Measurements from ENCODE around the gene SMARCB1.

SMARCB1 gene

GRCh38 chr22:23825246-23825905 lies 38.6 kb downstream of the SMARCB1 start:
- Histone ChIP-seq H3K4me3 (ENCODE audit: low read length in 2 of 2) (no peak overlapping the region), H2AFZ (ENCODE audit: low read length) (no peak overlapping the region), H2BK15ac (ENCODE audit: low read length) (no peak overlapping the region), H3K79me1 (ENCODE audit: low read depth, low read length) (peaks cover 5% of the 10 kb centered on the region), H3K4me2 (ENCODE audit: insufficient read depth, low read length, poor library complexity, severe bottlenecking) (no peak overlapping the region), H3K27ac (replicated peaks; ENCODE audit: low read length) (peak overlapping the region; percentile 47), H3K4ac (ENCODE audit: low read length) (no peak overlapping the region), H3K9me3 (replicated peaks in 1 of 2; ENCODE audit: control insufficient read depth in 2 of 2, insufficient read depth in 1 of 2, low read depth in 1 of 2, low read length in 2 of 2) (peaks cover 0 to 2% of the 10 kb centered on the region in 2 donors), H3K14ac (ENCODE audit: low read length) (no peak overlapping the region), H3K23ac (ENCODE audit: low read depth, low read length, poor library complexity) (peak overlapping the region; percentile 68), H2BK12ac (ENCODE audit: low read length) (no peak overlapping the region), H4K91ac (ENCODE audit: low read depth, low read length, poor library complexity) (no peak overlapping the region), H2BK5ac (ENCODE audit: low read length) (peak overlapping the region; percentile 94), H4K8ac (ENCODE audit: low read depth, low read length) (no peak overlapping the region), H3K27me3 (ENCODE audit: control insufficient read depth in 3 of 3, insufficient read depth in 3 of 3, low read depth in 1 of 3, low read length in 3 of 3) (no peaks in the 10 kb centered on the region), H2BK120ac (ENCODE audit: low read depth, low read length) (no peak overlapping the region), H2AK5ac (ENCODE audit: low read depth, low read length) (no peak overlapping the region), H3K9ac (ENCODE audit: low read depth, low read length, poor library complexity) (no peak overlapping the region), H3K36me3 (replicated peaks in 1 of 2; ENCODE audit: control insufficient read depth in 2 of 2, insufficient read depth in 2 of 2, low read length in 2 of 2) (peaks cover 69 to 97% of the 10 kb centered on the region in 2 donors), H3K18ac (ENCODE audit: low read length) (peak overlapping the region; percentile 67), H3K4me1 (ENCODE audit: control insufficient read depth in 2 of 2, insufficient read depth in 1 of 2, low read depth in 1 of 2, low read length in 2 of 2) (peaks cover 0 to 3% of the 10 kb centered on the region in 2 donors)
- no CpG with 5 or more reads among the region's 12 CpGs for WGBS, 2 donors (ENCODE audit: extremely low coverage in 2 of 2, insufficient read length in 2 of 2, insufficient replicate concordance in 1 of 2)
- DNase-seq (ENCODE audit: low spot score), result no peak

DNA sequence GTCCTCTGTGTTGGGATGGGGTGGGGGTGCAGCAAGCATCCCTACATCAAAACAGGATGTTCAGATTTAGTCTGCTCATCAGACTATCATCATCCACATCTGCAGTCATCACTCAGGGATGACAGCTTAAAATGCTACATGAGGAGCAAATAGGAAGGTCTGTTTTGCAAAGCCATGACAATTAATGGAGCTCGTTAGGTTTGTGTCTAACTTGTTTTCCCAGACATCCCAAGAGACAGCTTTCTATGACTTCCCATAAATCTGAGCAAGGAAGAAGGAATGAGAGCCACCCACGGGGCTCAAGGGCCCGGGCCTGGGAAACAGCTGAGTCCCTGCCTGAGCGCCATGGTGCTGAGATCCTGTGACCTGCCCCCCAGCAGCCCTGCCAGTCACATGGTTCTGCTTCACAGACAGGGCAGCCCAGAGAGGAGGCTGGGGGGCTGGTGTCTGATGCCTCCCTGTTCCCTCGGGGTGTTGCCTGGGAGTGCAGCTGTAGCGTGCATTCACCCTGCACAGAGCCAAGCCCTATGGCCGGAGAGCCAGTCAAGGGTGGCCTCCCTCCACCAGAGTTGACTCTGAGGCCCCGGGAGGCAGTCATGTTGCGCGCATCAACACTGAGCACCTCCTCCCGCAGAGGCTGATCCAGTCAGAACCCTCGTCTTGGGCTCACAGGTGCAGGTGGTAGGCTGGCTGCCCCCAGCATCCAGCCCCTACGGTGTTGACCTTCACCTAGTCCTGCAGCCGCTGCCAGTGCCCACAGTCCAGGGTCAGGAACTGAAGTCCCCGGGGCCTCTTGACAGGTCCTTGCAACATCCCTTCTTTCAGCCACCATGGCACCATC lies 40.0 kb downstream of the SMARCB1 start:
- peaks cover 8% of the 10 kb centered on the region for H3K79me1 ChIP-seq (ENCODE audit: low read depth, low read length)
- peak overlapping the region; percentile 58 for H2AK5ac ChIP-seq (ENCODE audit: low read depth, low read length)
- peak overlapping the region; percentile 42 for H2BK12ac ChIP-seq (ENCODE audit: low read length)
- H4K91ac ChIP-seq (ENCODE audit: low read depth, low read length, poor library complexity), result no peak overlapping the region
- no peak overlapping the region for H3K4me2 ChIP-seq (ENCODE audit: insufficient read depth, low read length, poor library complexity, severe bottlenecking)
- peak overlapping the region; percentile 82 for H3K18ac ChIP-seq (ENCODE audit: low read length)
- H4K8ac ChIP-seq (ENCODE audit: low read depth, low read length), result no peak overlapping the region
- H3K9me3 ChIP-seq (replicated peaks in 1 of 2; ENCODE audit: control insufficient read depth in 2 of 2, insufficient read depth in 1 of 2, low read depth in 1 of 2, low read length in 2 of 2), result peaks cover 0 to 2% of the 10 kb centered on the region in 2 donors
- no peak overlapping the region for H3K9ac ChIP-seq (ENCODE audit: low read depth, low read length, poor library complexity)
- peaks cover 0 to 3% of the 10 kb centered on the region in 2 donors for H3K4me1 ChIP-seq (ENCODE audit: control insufficient read depth in 2 of 2, insufficient read depth in 1 of 2, low read depth in 1 of 2, low read length in 2 of 2)
- no peak overlapping the region for H3K4ac ChIP-seq (ENCODE audit: low read length)
- DNase-seq (ENCODE audit: low spot score), result no peak
- H3K36me3 ChIP-seq (replicated peaks in 1 of 2; ENCODE audit: control insufficient read depth in 2 of 2, insufficient read depth in 2 of 2, low read length in 2 of 2), result peaks cover 69 to 96% of the 10 kb centered on the region in 2 donors
- no peak overlapping the region for H2BK15ac ChIP-seq (ENCODE audit: low read length)
- peak overlapping the region; percentile 94 for H2BK5ac ChIP-seq (ENCODE audit: low read length)
- no peak overlapping the region for H3K14ac ChIP-seq (ENCODE audit: low read length)
- WGBS, 2 donors (ENCODE audit: extremely low coverage in 2 of 2, insufficient read length in 2 of 2, insufficient replicate concordance in 1 of 2), result no CpG with 5 or more reads among the region's 15 CpGs
- H3K4me3 ChIP-seq (ENCODE audit: low read length in 2 of 2), result no peak overlapping the region
- H2AFZ ChIP-seq (ENCODE audit: low read length), result no peak overlapping the region
- peak overlapping the region; percentile 43 for H3K27ac ChIP-seq (replicated peaks; ENCODE audit: low read length)
- H2BK120ac ChIP-seq (ENCODE audit: low read depth, low read length), result no peak overlapping the region
- no peaks in the 10 kb centered on the region for H3K27me3 ChIP-seq (ENCODE audit: control insufficient read depth in 3 of 3, insufficient read depth in 3 of 3, low read depth in 1 of 3, low read length in 3 of 3)
- no peak overlapping the region for H3K23ac ChIP-seq (ENCODE audit: low read depth, low read length, poor library complexity)

DNA sequence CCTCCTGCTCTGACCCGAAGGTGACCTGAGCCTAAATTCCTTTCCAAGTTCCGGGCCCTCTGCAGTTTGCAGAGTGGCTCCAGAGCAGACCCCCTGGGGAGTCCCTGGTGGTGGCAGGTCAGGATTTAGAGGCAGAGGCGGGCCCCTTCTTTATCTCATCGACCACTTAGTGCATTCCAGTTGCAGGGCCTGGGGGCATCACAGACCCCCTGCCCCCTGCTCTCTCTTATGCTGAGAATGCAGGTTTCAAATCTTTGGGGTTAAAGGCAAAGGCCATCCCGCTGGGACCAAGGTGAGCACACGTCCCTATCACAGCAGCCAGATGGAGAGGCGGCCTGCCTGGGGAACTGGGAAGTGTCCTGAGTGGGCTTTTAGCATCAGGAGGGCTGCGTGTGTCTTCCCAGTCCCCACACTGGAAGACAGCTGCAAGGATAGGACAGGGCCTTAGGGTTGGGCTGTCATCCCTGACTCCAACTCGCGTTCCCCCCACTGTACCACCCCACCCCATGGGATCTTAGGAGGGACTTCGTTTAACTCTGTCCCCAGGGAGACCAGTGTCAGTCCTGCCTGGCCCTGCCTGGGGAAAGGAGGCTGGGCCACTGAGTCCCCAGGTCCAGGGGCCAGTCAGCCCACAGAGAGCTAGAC lies 40.7 kb downstream of the SMARCB1 start:
- Histone ChIP-seq H4K8ac (ENCODE audit: low read depth, low read length) (no peak overlapping the region), H2BK120ac (ENCODE audit: low read depth, low read length) (no peak overlapping the region), H3K4me2 (ENCODE audit: insufficient read depth, low read length, poor library complexity, severe bottlenecking) (no peak overlapping the region), H2AFZ (ENCODE audit: low read length) (no peak overlapping the region), H3K18ac (ENCODE audit: low read length) (no peak overlapping the region), H3K9me3 (replicated peaks in 1 of 2; ENCODE audit: control insufficient read depth in 2 of 2, insufficient read depth in 1 of 2, low read depth in 1 of 2, low read length in 2 of 2) (peaks cover 0 to 2% of the 10 kb centered on the region in 2 donors), H3K36me3 (replicated peaks in 1 of 2; ENCODE audit: control insufficient read depth in 2 of 2, insufficient read depth in 2 of 2, low read length in 2 of 2) (peaks cover 70 to 96% of the 10 kb centered on the region in 2 donors), H2BK12ac (ENCODE audit: low read length) (no peak overlapping the region), H3K4me1 (ENCODE audit: control insufficient read depth in 2 of 2, insufficient read depth in 1 of 2, low read depth in 1 of 2, low read length in 2 of 2) (peaks cover 0 to 3% of the 10 kb centered on the region in 2 donors), H3K4ac (ENCODE audit: low read length) (no peak overlapping the region), H3K14ac (ENCODE audit: low read length) (no peak overlapping the region), H3K79me1 (ENCODE audit: low read depth, low read length) (peaks cover 11% of the 10 kb centered on the region), H2BK5ac (ENCODE audit: low read length) (no peak overlapping the region), H2AK5ac (ENCODE audit: low read depth, low read length) (no peak overlapping the region), H3K9ac (ENCODE audit: low read depth, low read length, poor library complexity) (no peak overlapping the region), H3K4me3 (ENCODE audit: low read length in 2 of 2) (no peak overlapping the region), H3K27me3 (ENCODE audit: control insufficient read depth in 3 of 3, insufficient read depth in 3 of 3, low read depth in 1 of 3, low read length in 3 of 3) (no peaks in the 10 kb centered on the region), H4K91ac (ENCODE audit: low read depth, low read length, poor library complexity) (no peak overlapping the region), H3K27ac (replicated peaks; ENCODE audit: low read length) (no peak overlapping the region), H3K23ac (ENCODE audit: low read depth, low read length, poor library complexity) (no peak overlapping the region), H2BK15ac (ENCODE audit: low read length) (no peak overlapping the region)
- no CpG with 5 or more reads among the region's 11 CpGs for WGBS, 2 donors (ENCODE audit: extremely low coverage in 2 of 2, insufficient read length in 2 of 2, insufficient replicate concordance in 1 of 2)
- DNase-seq (ENCODE audit: low spot score), result no peak
